Coronary artery (tissue), 2 donors: ENCODE measurements around the gene PRSS12.

Source experiments
- DNase-seq: peaks from one replicate; pipeline ENCODE4 v3.0.0-alpha.2; 2017; ENCODE audit warnings: low spot score
- H3K27ac ChIP-seq, 2 donors: fragments of 200-600 bp; sonication (generic); one replicate each; pipeline ENCODE4 v1.5.1; 2016 to 2019
- H3K4me3 ChIP-seq: fragments of 200-600 bp; sonication (generic); 2 replicates; pipeline ENCODE4 v1.5.1; 2016; ENCODE audit warnings: mild to moderate bottlenecking, moderate library complexity
- CTCF ChIP-seq: fragments of 200-600 bp; sonication (generic); IDR thresholded peaks from one replicate; pipeline ENCODE4 v1.5.1; 2019; ENCODE audit warnings: antibody characterized with exemption

The PRSS12 gene

GRCh38 chr4:118390121-118390520, 37.3 kb upstream of the PRSS12 start:
- no peak for TF ChIP-seq CTCF
- no peak for DNase-seq
- Histone ChIP-seq H3K4me3 (no peak overlapping the region), H3K27ac (no peak overlapping the region)

- H3K4me3 ChIP-seq: no peak overlapping the region
- no peak for DNase-seq
- no peak overlapping the region for H3K27ac ChIP-seq
These were observed 36.9 kb upstream of the PRSS12 start for GRCh38 chr4:118389721-118390120.

GRCh38 chr4:118388606-118389005, 35.8 kb upstream of the PRSS12 start:
- no peak overlapping the region for H3K4me3 ChIP-seq
- H3K27ac ChIP-seq: no peak overlapping the region
- TF ChIP-seq CTCF: no peak
- DNase-seq: no peak

More at GRCh38 chr4:118389721-118390120, 36.9 kb upstream of the PRSS12 start:
- no peak for TF ChIP-seq CTCF

GRCh38 chr4:118381902-118382301, 29.1 kb upstream of the PRSS12 start:
- no peak for DNase-seq
- H3K4me3 ChIP-seq: no peak overlapping the region
- no peak overlapping the region for H3K27ac ChIP-seq
- TF ChIP-seq CTCF: no peak

- Histone ChIP-seq H3K27ac (no peak overlapping the region), H3K4me3 (no peak overlapping the region)
- TF ChIP-seq CTCF: no peak
- DNase-seq: no peak
These were observed 20.9 kb upstream of the PRSS12 start for GRCh38 chr4:118373614-118374255.

- DNase-seq: no peak
- no peak overlapping the region for H3K27ac ChIP-seq
- H3K4me3 ChIP-seq: no peak overlapping the region
- no peak for TF ChIP-seq CTCF
These were observed 19.4 kb upstream of the PRSS12 start for GRCh38 chr4:118372251-118372650.

- H3K27ac ChIP-seq: no peak overlapping the region
- TF ChIP-seq CTCF: no peak
- DNase-seq: no peak
These were observed 16.4 kb upstream of the PRSS12 start for GRCh38 chr4:118369231-118369630.

More at GRCh38 chr4:118369231-118369630, 16.4 kb upstream of the PRSS12 start:
- no peak overlapping the region for H3K4me3 ChIP-seq
